Body of pancreas (tissue), 4 donors: ENCODE measurements around the gene BDNF. TPM values are rescaled to one million over a fixed set of nuclear protein-coding genes. Genes with fewer than 3 reads are reported as not detected.

Experiments
- ATAC-seq: fragments of 150-250 bp; one replicate; pipeline ENCODE4 v1.9.1; 2016
- DNase-seq, 4 donors: peaks; one replicate each; pipeline ENCODE4 v3.0.0-alpha.2; 2019
- H3K27ac ChIP-seq, 4 donors: fragments of 200-600 bp; sonication (generic); 1 replicate in 3 of 4; 2 replicates in 1 of 4; pipeline versions ENCODE4 v1.5.1 to v1.6.1; 2016 to 2019; ENCODE audit warnings: mild to moderate bottlenecking in 1 of 4, mixed read lengths in 1 of 4, moderate library complexity in 1 of 4
- H3K27me3 ChIP-seq, 2 donors: fragments of 200-600 bp; sonication (generic); one replicate each; pipeline ENCODE4 v1.6.0; 2016; ENCODE audit warnings: mild to moderate bottlenecking in 1 of 2
- H3K36me3 ChIP-seq, 2 donors: fragments of 200-600 bp; sonication (generic); replicated peaks in 1 of 2; 2 replicates each; pipeline ENCODE4 v1.5.1; 2016; ENCODE audit warnings: low read depth in 2 of 2; ENCODE audit not compliant: insufficient read depth in 1 of 2
- H3K4me1 ChIP-seq: fragments of 200-600 bp; sonication (generic); one replicate; pipeline ENCODE4 v1.6.0; 2016
- H3K4me3 ChIP-seq, 2 donors: fragments of 200-600 bp; sonication (generic); 1 replicate in 1 of 2; 2 replicates in 1 of 2; pipeline ENCODE4 v1.5.1; 2016 to 2019
- H3K9me3 ChIP-seq, 3 donors: fragments of 200-600 bp; sonication (generic); 1 replicate in 2 of 3; 2 replicates in 1 of 3; pipeline ENCODE4 v1.5.1; 2016
- CTCF ChIP-seq, 7 experiments: fragments of 450-650 bp in 4 of 7; fragments of 200-600 bp in 3 of 7; sonication (generic) in 3 of 7; IDR thresholded peaks; one replicate each; pipeline ENCODE4 v1.5.1; 2016 to 2019; ENCODE audit warnings: antibody characterized with exemption in 7 of 7
- POLR2A ChIP-seq, 3 donors: fragments of 450-650 bp; IDR thresholded peaks; one replicate each; pipeline ENCODE4 v1.6.1; 2016; ENCODE audit warnings: antibody characterized with exemption in 3 of 3, mild to moderate bottlenecking in 2 of 3
- WGBS, 2 donors: methylation state at CpG; one replicate each; pipeline ENCODE4 v1.1.5; 2017; 5-methylcytosine and 5-hydroxymethylcytosine counted together
- intact Hi-C: fragments of 100-400 bp; cut with DNase I; formaldehyde crosslinking; loops from one replicate; pipeline ENCODE4 v1.15.1; 2023
- total RNA-seq, 2 donors: library from RNA; depleted of rRNA; stranded (reverse); fragments of >200 nt; gene quantifications; one replicate each; pipeline ENCODE4 v1.1.0, GENCODE V29; 2016

The BDNF gene
- total RNA-seq, 2 donors from 2014 or later = not detected

- no peak overlapping the region for H3K27ac ChIP-seq
- H3K4me3 ChIP-seq = no peak overlapping the region
- DNase-seq (no peak), ATAC-seq (no peak)
- 1 to 7% methylated on average over 8 of the region's 8 CpGs for WGBS, 2 donors
- TF ChIP-seq POLR2A (IDR thresholded peaks at IDR 0.05) (no peak), CTCF (IDR thresholded peaks at IDR 0.05) (no peak)
- intact Hi-C loops = no loop called here
- H3K4me1 ChIP-seq = peaks cover 25% of the 10 kb centered on the region
- H3K27me3 ChIP-seq = peaks cover 10 to 22% of the 10 kb centered on the region in 2 donors
- H3K36me3 ChIP-seq = no peaks in the 10 kb centered on the region
- no peaks in the 10 kb centered on the region for H3K9me3 ChIP-seq
Observed at GRCh38 chr11:27717801-27718229, 17.6 kb upstream of the BDNF start.

- Histone ChIP-seq H3K9me3 (no peaks in the 10 kb centered on the region), H3K27ac (no peak overlapping the region), H3K4me3 (no peak overlapping the region), H3K36me3 (no peaks in the 10 kb centered on the region), H3K4me1 (peaks cover 21% of the 10 kb centered on the region), H3K27me3 (peaks cover 10 to 18% of the 10 kb centered on the region in 2 donors)
- no peak for DNase-seq
- no peak for ATAC-seq
- no peak for TF ChIP-seq CTCF (IDR thresholded peaks at IDR 0.05)
- TF ChIP-seq POLR2A (IDR thresholded peaks at IDR 0.05) = no peak
- intact Hi-C loops = no loop called here
Observed at GRCh38 chr11:27717377-27717776, 17.1 kb upstream of the BDNF start.

GRCh38 chr11:27716835-27717234 is 16.6 kb upstream of the BDNF start:
- intact Hi-C loops = no loop called here
- Histone ChIP-seq H3K36me3 (no peaks in the 10 kb centered on the region), H3K4me3 (no peak overlapping the region), H3K27ac (no peak overlapping the region), H3K27me3 (peaks cover 10 to 14% of the 10 kb centered on the region in 2 donors), H3K4me1 (peaks cover 16% of the 10 kb centered on the region), H3K9me3 (no peaks in the 10 kb centered on the region)
- TF ChIP-seq CTCF (IDR thresholded peaks at IDR 0.05) (peak in 1 of 7 experiments; percentile 4), POLR2A (IDR thresholded peaks at IDR 0.05) (no peak)
- 71 to 77% methylated on average over 2 of the region's 2 CpGs for WGBS, 2 donors
- ATAC-seq (no peak), DNase-seq (no peak)

GRCh38 chr11:27716216-27716615 is 16.0 kb upstream of the BDNF start:
- H3K4me3 ChIP-seq = no peak overlapping the region
- WGBS, 2 donors = 61 to 78% methylated on average over 2 of the region's 2 CpGs
- no peaks in the 10 kb centered on the region for H3K9me3 ChIP-seq
- ATAC-seq (no peak), DNase-seq (no peak)
- intact Hi-C loops = no loop called here
- H3K27ac ChIP-seq = no peak overlapping the region
- peaks cover 10% of the 10 kb centered on the region for H3K4me1 ChIP-seq
- H3K36me3 ChIP-seq = no peaks in the 10 kb centered on the region
- H3K27me3 ChIP-seq = peaks cover 5 to 8% of the 10 kb centered on the region in 2 donors
- TF ChIP-seq POLR2A (IDR thresholded peaks at IDR 0.05) = no peak
- TF ChIP-seq CTCF (IDR thresholded peaks at IDR 0.05) = no peak

- H3K27ac ChIP-seq = no peak overlapping the region
Observed at GRCh38 chr11:27711725-27712124, 11.5 kb upstream of the BDNF start.

More at GRCh38 chr11:27711725-27712124, 11.5 kb upstream of the BDNF start:
- intact Hi-C loops = no loop called here
- no peak overlapping the region for H3K4me3 ChIP-seq
- no peaks in the 10 kb centered on the region for H3K9me3 ChIP-seq
- ATAC-seq (no peak), DNase-seq (no peak)
- no peaks in the 10 kb centered on the region for H3K4me1 ChIP-seq
- no peaks in the 10 kb centered on the region for H3K36me3 ChIP-seq
- 7 to 12% methylated on average over 1 of the region's 1 CpG for WGBS, 2 donors
- TF ChIP-seq POLR2A (IDR thresholded peaks at IDR 0.05) (no peak), CTCF (IDR thresholded peaks at IDR 0.05) (no peak)
- peaks cover 0 to 4% of the 10 kb centered on the region in 2 donors for H3K27me3 ChIP-seq
